Osteoblast (primary cell): Measurements from ENCODE around the gene EDAR. TPM values are rescaled to one million over a fixed set of nuclear protein-coding genes. Genes with fewer than 3 reads are reported as not detected.

ENCODE experiments used
- DNase-seq: peaks from one replicate; pipeline ENCODE4 v3.0.0; 2011; ENCODE audit warnings: low spot score, mixed read lengths; ENCODE audit not compliant: insufficient read length; ENCODE audit errors: missing footprints
- H2AFZ ChIP-seq: 2 replicates; pipeline ENCODE4 v1.6.0; 2011; ENCODE audit warnings: mild to moderate bottlenecking, low read length
- H3K27ac ChIP-seq: 2 replicates; pipeline ENCODE4 v1.5.1; 2011; ENCODE audit warnings: mild to moderate bottlenecking, low read depth, low read length, moderate library complexity
- H3K27me3 ChIP-seq: 2 replicates; pipeline ENCODE4 v1.6.0; 2012; ENCODE audit warnings: mild to moderate bottlenecking, control low read depth, inconsistent platforms, low read length, moderate library complexity; ENCODE audit not compliant: insufficient read depth
- H3K36me3 ChIP-seq: 2 replicates; pipeline ENCODE4 v1.5.1; 2011; ENCODE audit warnings: mild to moderate bottlenecking, low read length, control low read depth, moderate library complexity; ENCODE audit not compliant: insufficient read depth
- H3K4me1 ChIP-seq: 2 replicates; pipeline ENCODE4 v1.5.1; 2011; ENCODE audit warnings: mild to moderate bottlenecking, low read length, control low read depth, moderate library complexity; ENCODE audit not compliant: insufficient read depth
- H3K4me2 ChIP-seq: 2 replicates; pipeline ENCODE4 v1.6.0; 2011; ENCODE audit warnings: mild to moderate bottlenecking, low read length; ENCODE audit not compliant: insufficient read depth
- H3K4me3 ChIP-seq: fragments of 200-600 bp; sonication (generic); 3 replicates; pipeline ENCODE4 v1.5.1; 2012; ENCODE audit warnings: mild to moderate bottlenecking, low read length, inconsistent platforms; ENCODE audit not compliant: insufficient read depth
- H3K79me2 ChIP-seq: 2 replicates; pipeline ENCODE4 v1.6.0; 2012; ENCODE audit warnings: mild to moderate bottlenecking, low read length, control low read depth, inconsistent platforms; ENCODE audit not compliant: insufficient read depth
- H3K9me3 ChIP-seq: 2 replicates; pipeline ENCODE4 v1.5.1; 2011; ENCODE audit warnings: low read depth, low read length, control low read depth
- H4K20me1 ChIP-seq: 2 replicates; pipeline ENCODE4 v1.6.0; 2012; ENCODE audit warnings: mild to moderate bottlenecking, low read length, control low read depth; ENCODE audit not compliant: insufficient read depth
- total RNA-seq: library from RNA; depleted of rRNA; stranded (reverse); fragments of >200 nt; gene quantifications from 2 replicates; pipeline ENCODE4 v1.2.3, GENCODE V29; 2012
- TF ChIP-seq, protein P1 (sequence below): IDR thresholded peaks from 2 replicates; pipeline ENCODE4 v1.5.1; 2011; ENCODE audit warnings: mild to moderate bottlenecking, low read depth, low read length, moderate library complexity; ENCODE audit errors: extremely low read depth

Gene EDAR
- total RNA-seq, 1 donor, result not detected

DNA sequence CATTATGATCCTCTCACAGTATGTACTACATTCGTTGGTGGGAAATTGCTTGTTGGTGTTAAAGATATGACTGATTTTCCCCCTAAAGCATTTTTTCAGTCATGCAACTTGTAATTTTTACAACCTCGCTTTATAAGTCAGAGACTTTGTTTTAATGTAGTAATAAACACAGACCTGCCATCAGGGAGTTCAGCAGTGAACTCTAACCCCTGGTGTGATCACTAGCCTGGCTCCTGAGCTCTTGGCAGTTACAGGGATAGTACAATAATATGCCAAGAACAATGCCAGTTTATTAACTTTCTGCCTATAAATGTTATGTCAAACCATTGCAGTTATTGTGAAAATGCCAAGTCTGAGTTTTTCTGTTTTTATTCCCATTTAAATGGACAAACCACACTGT is 93.8 kb downstream of the EDAR start:
- no peaks in the 10 kb centered on the region for H3K36me3 ChIP-seq
- no peaks in the 10 kb centered on the region for H4K20me1 ChIP-seq
- H3K9me3 ChIP-seq, result no peaks in the 10 kb centered on the region
- no peak for DNase-seq
- H3K27ac ChIP-seq, result no peak overlapping the region
- H3K27me3 ChIP-seq, result peaks cover 9% of the 10 kb centered on the region
- H3K4me2 ChIP-seq, result no peak overlapping the region
- H3K79me2 ChIP-seq, result no peaks in the 10 kb centered on the region
- TF ChIP-seq, protein P1, sequence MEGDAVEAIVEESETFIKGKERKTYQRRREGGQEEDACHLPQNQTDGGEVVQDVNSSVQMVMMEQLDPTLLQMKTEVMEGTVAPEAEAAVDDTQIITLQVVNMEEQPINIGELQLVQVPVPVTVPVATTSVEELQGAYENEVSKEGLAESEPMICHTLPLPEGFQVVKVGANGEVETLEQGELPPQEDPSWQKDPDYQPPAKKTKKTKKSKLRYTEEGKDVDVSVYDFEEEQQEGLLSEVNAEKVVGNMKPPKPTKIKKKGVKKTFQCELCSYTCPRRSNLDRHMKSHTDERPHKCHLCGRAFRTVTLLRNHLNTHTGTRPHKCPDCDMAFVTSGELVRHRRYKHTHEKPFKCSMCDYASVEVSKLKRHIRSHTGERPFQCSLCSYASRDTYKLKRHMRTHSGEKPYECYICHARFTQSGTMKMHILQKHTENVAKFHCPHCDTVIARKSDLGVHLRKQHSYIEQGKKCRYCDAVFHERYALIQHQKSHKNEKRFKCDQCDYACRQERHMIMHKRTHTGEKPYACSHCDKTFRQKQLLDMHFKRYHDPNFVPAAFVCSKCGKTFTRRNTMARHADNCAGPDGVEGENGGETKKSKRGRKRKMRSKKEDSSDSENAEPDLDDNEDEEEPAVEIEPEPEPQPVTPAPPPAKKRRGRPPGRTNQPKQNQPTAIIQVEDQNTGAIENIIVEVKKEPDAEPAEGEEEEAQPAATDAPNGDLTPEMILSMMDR, result no peak
- no peak overlapping the region for H3K4me3 ChIP-seq
- H3K4me1 ChIP-seq, result no peaks in the 10 kb centered on the region
- no peak overlapping the region for H2AFZ ChIP-seq

DNA sequence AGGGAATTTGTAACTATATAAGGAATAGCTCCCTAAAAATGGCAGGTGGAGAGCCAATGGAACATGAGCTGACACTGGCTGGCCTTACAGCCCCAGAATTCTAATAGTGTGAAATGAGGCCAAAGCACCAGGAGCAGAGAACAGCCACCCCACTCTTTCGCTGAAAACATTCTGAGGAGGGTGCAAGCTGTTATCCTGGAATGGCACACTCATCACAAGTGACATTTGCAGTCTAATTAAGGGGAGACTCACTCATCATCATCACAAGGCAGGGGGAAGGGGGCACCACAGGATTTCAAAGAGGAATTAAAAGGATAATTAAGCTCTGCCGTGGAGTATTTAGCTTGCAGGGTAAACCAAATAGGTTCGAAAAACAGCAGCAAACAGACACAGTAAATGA is 94.3 kb downstream of the EDAR start:
- H3K79me2 ChIP-seq, result no peaks in the 10 kb centered on the region
- H3K4me3 ChIP-seq, result no peak overlapping the region

DNA sequence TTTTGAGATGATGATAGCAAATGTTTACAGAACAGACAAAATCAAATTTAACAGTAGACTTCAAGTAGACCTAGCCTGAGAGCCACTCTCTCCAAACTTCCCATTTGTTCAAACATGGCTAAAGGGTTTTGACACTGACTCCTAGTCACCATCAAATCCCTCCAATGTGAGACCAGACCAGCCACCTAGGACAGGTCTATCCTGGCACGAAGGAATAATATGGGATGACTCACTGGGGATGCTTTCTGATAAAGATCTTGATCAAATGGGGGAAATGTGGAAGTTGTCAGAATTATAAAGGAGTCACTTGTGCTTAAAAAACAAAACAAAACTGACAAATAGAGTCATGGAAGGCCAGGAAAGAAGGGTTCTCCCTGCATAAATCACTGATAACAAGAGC is 95.7 kb downstream of the EDAR start:
- H4K20me1 ChIP-seq, result no peaks in the 10 kb centered on the region

More for the DNA sequence above, 94.3 kb downstream of the EDAR start:
- H3K27ac ChIP-seq, result no peak overlapping the region
- H4K20me1 ChIP-seq, result no peaks in the 10 kb centered on the region
- H3K9me3 ChIP-seq, result no peaks in the 10 kb centered on the region
- DNase-seq, result no peak
- H3K4me2 ChIP-seq, result no peak overlapping the region
- H3K36me3 ChIP-seq, result no peaks in the 10 kb centered on the region
- TF ChIP-seq, protein P1, result no peak
- no peaks in the 10 kb centered on the region for H3K4me1 ChIP-seq
- no peak overlapping the region for H2AFZ ChIP-seq
- H3K27me3 ChIP-seq, result peaks cover 9% of the 10 kb centered on the region

DNA sequence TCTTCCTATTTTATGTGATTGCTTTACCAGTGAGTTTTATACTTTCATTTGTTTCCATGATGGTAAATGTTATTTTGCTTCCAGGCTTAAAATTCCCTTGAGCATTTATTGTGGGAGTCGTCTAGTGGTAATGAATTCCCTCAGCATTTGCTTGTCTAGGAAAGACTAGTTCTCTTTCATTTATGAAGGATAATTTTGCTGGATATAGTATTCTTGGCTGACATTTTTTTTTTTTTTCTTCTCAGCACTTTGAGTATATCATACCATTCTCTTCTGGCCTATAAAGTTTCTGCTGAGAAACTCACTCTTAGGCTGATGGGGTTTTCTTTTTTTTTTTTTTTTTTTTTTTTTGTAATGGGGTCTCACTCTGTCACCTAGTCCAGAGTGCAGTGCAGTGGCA is 99.1 kb downstream of the EDAR start:
- Histone ChIP-seq H3K4me1 (no peaks in the 10 kb centered on the region), H3K9me3 (no peaks in the 10 kb centered on the region), H2AFZ (no peak overlapping the region), H3K27ac (no peak overlapping the region), H3K4me3 (no peak overlapping the region), H3K27me3 (no peaks in the 10 kb centered on the region), H3K36me3 (no peaks in the 10 kb centered on the region), H3K4me2 (no peak overlapping the region), H3K79me2 (no peaks in the 10 kb centered on the region), H4K20me1 (no peaks in the 10 kb centered on the region)
- DNase-seq, result no peak
- TF ChIP-seq, protein P1, result no peak

More for the DNA sequence above, 95.7 kb downstream of the EDAR start:
- no peaks in the 10 kb centered on the region for H3K4me1 ChIP-seq
- peaks cover 5% of the 10 kb centered on the region for H3K27me3 ChIP-seq
- H3K79me2 ChIP-seq, result no peaks in the 10 kb centered on the region
- no peak for DNase-seq
- H3K4me2 ChIP-seq, result no peak overlapping the region
- H3K27ac ChIP-seq, result no peak overlapping the region
- H3K9me3 ChIP-seq, result no peaks in the 10 kb centered on the region
- H2AFZ ChIP-seq, result no peak overlapping the region
- no peak overlapping the region for H3K4me3 ChIP-seq
- TF ChIP-seq, protein P1, result no peak
- no peaks in the 10 kb centered on the region for H3K36me3 ChIP-seq
